Activated CD4-positive, alpha-beta T cell treated with anti-CD3 and anti-CD28 coated beads, Interleukin-2, amount 10 ng/mL, durations not matched to agents 7 days and 5 days (primary cell): ENCODE measurements around the gene PSME2. TPM values are rescaled to one million over a fixed set of nuclear protein-coding genes. Genes with fewer than 3 reads are reported as not detected.

Experiments
- microRNA-seq: library from miRNA; unstranded; fragments of <30 nt; microRNA quantifications from one replicate; pipeline ENCODE4 v1.2.0, GENCODE V29; 2021; ENCODE audit warnings: borderline microRNAs expressed, borderline replicate concordance
- total RNA-seq, 2 experiments: library from RNA; stranded (reverse); gene quantifications; one replicate each; pipeline ENCODE4 v1.2.3, GENCODE V29; 2021

PSME2 gene
- total RNA-seq, 2 experiments from 2014 or later: 644 to 698 TPM

Small RNA genes within 50 kb of the gene (microRNA-seq; reads per million reads assigned to microRNA genes)
- 0.63 reads per million for gene MIR7703

Other genes starting within 250 kb of the PSME2 start
- gene DHRS4, start 192.8 kb downstream of the PSME2 start, total RNA-seq: 10 to 100 TPM; 28.8 to 31.3 TPM
- gene DHRS4L2, start 157.7 kb downstream of the PSME2 start, total RNA-seq: 10 to 100 TPM; 22.5 to 24.8 TPM
- 1 to 10 TPM in 1 of 2 experiments, under 1 TPM in 1; 0.83 to 1.1 TPM for gene CARMIL3, start 94.6 kb downstream of the PSME2 start, total RNA-seq
- not detected for gene CPNE6, start 75.0 kb downstream of the PSME2 start, total RNA-seq
- 10 to 100 TPM; 57.4 to 60.3 TPM for gene PCK2, start 52.3 kb downstream of the PSME2 start, total RNA-seq
- 100 to 1,000 TPM; 106 to 116 TPM for gene DCAF11, start 31.8 kb downstream of the PSME2 start, total RNA-seq
- gene NRL, start 31.7 kb downstream of the PSME2 start, total RNA-seq: 1 to 10 TPM; 3.1 to 3.3 TPM
- 1 to 10 TPM; 1.9 to 2.0 TPM for gene FITM1, start 16.0 kb downstream of the PSME2 start, total RNA-seq
- gene PSME1, start 10.4 kb downstream of the PSME2 start, total RNA-seq: 100 to 1,000 TPM; 498 to 547 TPM
- gene EMC9, start 5.0 kb downstream of the PSME2 start, total RNA-seq: 10 to 100 TPM; 37.1 to 41.0 TPM
- gene RNF31, start 888 bp upstream of the PSME2 start, total RNA-seq: 100 to 1,000 TPM; 147 to 160 TPM
- gene IRF9, start 14.7 kb upstream of the PSME2 start, total RNA-seq: 100 to 1,000 TPM; 285 to 286 TPM
- 10 to 100 TPM; 52.8 to 61.0 TPM for gene REC8, start 25.5 kb upstream of the PSME2 start, total RNA-seq
- 10 to 100 TPM; 45.3 to 48.7 TPM for gene IPO4, start 42.2 kb upstream of the PSME2 start, total RNA-seq
- gene TM9SF1, start 48.8 kb upstream of the PSME2 start, total RNA-seq: 10 to 100 TPM; 28.6 to 33.2 TPM
- under 1 TPM; 0.52 to 0.60 TPM for gene TSSK4, start 59.1 kb upstream of the PSME2 start, total RNA-seq
- gene CHMP4A, start 66.9 kb upstream of the PSME2 start, total RNA-seq: 10 to 100 TPM; 79.8 to 93.2 TPM
- gene MDP1, start 69.5 kb upstream of the PSME2 start, total RNA-seq: 10 to 100 TPM; 10.1 to 10.7 TPM
- 100 to 1,000 TPM; 178 to 229 TPM for gene NEDD8, start 85.8 kb upstream of the PSME2 start, total RNA-seq
- gene GMPR2, start 86.3 kb upstream of the PSME2 start, total RNA-seq: 10 to 100 TPM; 72.0 to 74.5 TPM
- gene TINF2, start 96.0 kb upstream of the PSME2 start, total RNA-seq: 100 to 1,000 TPM; 130 to 141 TPM
- 1 to 10 TPM; 6.5 TPM for gene TGM1, start 116.6 kb upstream of the PSME2 start, total RNA-seq
- gene RABGGTA, start 125.0 kb upstream of the PSME2 start, total RNA-seq: 10 to 100 TPM; 54.8 to 55.0 TPM
- 10 to 100 TPM; 31.7 to 35.0 TPM for gene DHRS1, start 153.2 kb upstream of the PSME2 start, total RNA-seq
- 10 to 100 TPM; 30.8 to 35.2 TPM for gene NOP9, start 153.2 kb upstream of the PSME2 start, total RNA-seq
- gene CIDEB, start 161.4 kb upstream of the PSME2 start, total RNA-seq: 10 to 100 TPM; 28.7 to 30.9 TPM
- 10 to 100 TPM; 18.6 to 21.7 TPM for gene LTB4R2, start 163.5 kb upstream of the PSME2 start, total RNA-seq
- 10 to 100 TPM; 26.6 to 28.3 TPM for gene LTB4R, start 164.9 kb upstream of the PSME2 start, total RNA-seq
- gene ADCY4, start 188.5 kb upstream of the PSME2 start, total RNA-seq: 1 to 10 TPM; 4.1 to 5.3 TPM
- gene RIPK3, start 193.4 kb upstream of the PSME2 start, total RNA-seq: 10 to 100 TPM; 37.5 to 41.4 TPM
- gene NFATC4, start 221.6 kb upstream of the PSME2 start, total RNA-seq: not detected